ENCODE measurements around the gene KCNAB1.
"Not testable (repeated sequence)": the region's sequence is repeated elsewhere in the genome, so short reads cannot be mapped to it uniquely, and the experiment has no call there.

KCNAB1 gene

DNA sequence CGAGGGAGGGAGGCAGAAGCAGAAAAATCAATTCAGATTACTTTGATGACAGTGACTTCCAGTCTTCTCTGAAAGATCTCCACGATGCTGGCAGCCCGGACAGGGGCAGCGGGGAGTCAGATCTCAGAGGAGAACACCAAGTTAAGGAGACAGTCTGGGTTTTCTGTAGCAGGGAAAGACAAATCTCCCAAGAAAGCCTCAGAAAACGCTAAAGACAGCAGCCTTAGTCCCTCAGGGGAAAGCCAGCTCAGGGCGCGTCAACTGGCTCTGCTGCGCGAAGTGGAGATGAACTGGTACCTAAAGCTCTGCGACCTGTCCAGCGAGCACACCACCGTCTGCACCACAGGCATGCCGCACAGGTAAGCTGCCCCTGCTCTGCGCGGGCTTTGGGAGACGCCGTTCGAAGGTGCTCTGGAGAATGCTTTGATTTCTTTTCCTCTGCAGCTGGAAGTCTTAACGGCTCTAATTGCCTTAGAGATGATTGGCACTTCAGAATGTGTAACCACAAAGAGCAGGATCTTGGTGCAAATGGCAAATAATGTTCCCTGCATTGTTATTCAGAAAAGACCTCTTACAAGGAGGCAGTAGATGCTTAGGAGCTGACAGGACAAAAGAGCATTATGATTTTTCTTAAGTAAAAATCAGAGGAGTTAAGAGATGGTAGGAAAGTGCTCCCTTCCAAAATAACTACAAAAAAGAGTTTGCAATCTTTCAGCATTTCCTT lies at the start of gene KCNAB1:
TSS of gene KCNAB1 (plus strand) at position 51 of the 724 bp plus-strand sequence.
- no peak within 1 kb of the TSS for H3K4me3 ChIP-seq (ENCODE audit: low read length, poor library complexity, severe bottlenecking)
- no peaks in the 10 kb centered on the region for H3K27me3 ChIP-seq (ENCODE audit: insufficient read depth, low read length, poor library complexity, severe bottlenecking)
- no peaks in the 10 kb centered on the region for H3K9me3 ChIP-seq (ENCODE audit: insufficient read depth, low read depth, low read length)
- no peak within 1 kb of the TSS for H3K4me2 ChIP-seq (ENCODE audit: low read depth, low read length, poor library complexity, severe bottlenecking)
- H2AFZ ChIP-seq (ENCODE audit: low read length) = no peak within 1 kb of the TSS
- H3K9me2 ChIP-seq (replicated peaks; ENCODE audit: low read depth, low read length) = no peaks in the 10 kb centered on the region
- no peak within 1 kb of the TSS for H3K9ac ChIP-seq (ENCODE audit: low read depth, low read length, poor library complexity, severe bottlenecking)
- TF ChIP-seq, protein P1, sequence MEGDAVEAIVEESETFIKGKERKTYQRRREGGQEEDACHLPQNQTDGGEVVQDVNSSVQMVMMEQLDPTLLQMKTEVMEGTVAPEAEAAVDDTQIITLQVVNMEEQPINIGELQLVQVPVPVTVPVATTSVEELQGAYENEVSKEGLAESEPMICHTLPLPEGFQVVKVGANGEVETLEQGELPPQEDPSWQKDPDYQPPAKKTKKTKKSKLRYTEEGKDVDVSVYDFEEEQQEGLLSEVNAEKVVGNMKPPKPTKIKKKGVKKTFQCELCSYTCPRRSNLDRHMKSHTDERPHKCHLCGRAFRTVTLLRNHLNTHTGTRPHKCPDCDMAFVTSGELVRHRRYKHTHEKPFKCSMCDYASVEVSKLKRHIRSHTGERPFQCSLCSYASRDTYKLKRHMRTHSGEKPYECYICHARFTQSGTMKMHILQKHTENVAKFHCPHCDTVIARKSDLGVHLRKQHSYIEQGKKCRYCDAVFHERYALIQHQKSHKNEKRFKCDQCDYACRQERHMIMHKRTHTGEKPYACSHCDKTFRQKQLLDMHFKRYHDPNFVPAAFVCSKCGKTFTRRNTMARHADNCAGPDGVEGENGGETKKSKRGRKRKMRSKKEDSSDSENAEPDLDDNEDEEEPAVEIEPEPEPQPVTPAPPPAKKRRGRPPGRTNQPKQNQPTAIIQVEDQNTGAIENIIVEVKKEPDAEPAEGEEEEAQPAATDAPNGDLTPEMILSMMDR (conservative IDR thresholded peaks at IDR 0.05; ENCODE audit: low read length) = no peak
- no peak for TF ChIP-seq EZH2phosphoT487 (IDR thresholded peaks at IDR 0.05; ENCODE audit: borderline replicate concordance)
- H3K79me2 ChIP-seq (ENCODE audit: insufficient read depth, low read length) = no peaks in the 10 kb centered on the region
- H3K4me1 ChIP-seq (ENCODE audit: insufficient read depth, low read length, poor library complexity, severe bottlenecking) = no peaks in the 10 kb centered on the region
- H4K20me1 ChIP-seq (ENCODE audit: insufficient read depth, low read length, poor library complexity, severe bottlenecking) = no peaks in the 10 kb centered on the region
- H3K36me3 ChIP-seq (ENCODE audit: insufficient read depth, low read length) = no peaks in the 10 kb centered on the region
- no peaks in the 10 kb centered on the region for H3F3A ChIP-seq (ENCODE audit: low read depth)

DNA sequence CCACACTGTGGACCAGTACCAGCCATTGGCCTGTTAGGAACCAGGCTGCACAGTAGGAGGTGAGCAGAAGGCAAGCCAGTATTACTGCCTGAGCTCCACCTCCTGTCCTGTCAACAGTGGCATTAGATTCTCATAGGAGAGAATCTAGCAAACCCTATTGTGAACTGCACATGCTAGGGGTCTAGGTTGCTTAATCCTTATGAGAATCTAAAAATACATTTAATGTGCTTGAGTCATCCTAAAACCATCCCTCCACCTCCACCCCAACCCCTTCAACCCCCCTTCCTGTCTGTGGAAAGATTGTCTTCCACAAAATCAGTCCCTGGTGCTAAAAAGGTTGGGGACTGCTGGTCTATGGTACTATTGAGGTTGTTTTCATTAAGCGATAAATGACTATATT lies 49.3 kb upstream of the KCNAB1 start:
- Histone ChIP-seq H3K79me2 (ENCODE audit: insufficient read depth, low read length) (no peaks in the 10 kb centered on the region), H3K4me2 (ENCODE audit: low read depth, low read length, poor library complexity, severe bottlenecking) (no peak overlapping the region)
- TF ChIP-seq, protein P1 (conservative IDR thresholded peaks at IDR 0.05; ENCODE audit: low read length) = no peak
- TF ChIP-seq EZH2phosphoT487 (IDR thresholded peaks at IDR 0.05; ENCODE audit: borderline replicate concordance) = no peak

DNA sequence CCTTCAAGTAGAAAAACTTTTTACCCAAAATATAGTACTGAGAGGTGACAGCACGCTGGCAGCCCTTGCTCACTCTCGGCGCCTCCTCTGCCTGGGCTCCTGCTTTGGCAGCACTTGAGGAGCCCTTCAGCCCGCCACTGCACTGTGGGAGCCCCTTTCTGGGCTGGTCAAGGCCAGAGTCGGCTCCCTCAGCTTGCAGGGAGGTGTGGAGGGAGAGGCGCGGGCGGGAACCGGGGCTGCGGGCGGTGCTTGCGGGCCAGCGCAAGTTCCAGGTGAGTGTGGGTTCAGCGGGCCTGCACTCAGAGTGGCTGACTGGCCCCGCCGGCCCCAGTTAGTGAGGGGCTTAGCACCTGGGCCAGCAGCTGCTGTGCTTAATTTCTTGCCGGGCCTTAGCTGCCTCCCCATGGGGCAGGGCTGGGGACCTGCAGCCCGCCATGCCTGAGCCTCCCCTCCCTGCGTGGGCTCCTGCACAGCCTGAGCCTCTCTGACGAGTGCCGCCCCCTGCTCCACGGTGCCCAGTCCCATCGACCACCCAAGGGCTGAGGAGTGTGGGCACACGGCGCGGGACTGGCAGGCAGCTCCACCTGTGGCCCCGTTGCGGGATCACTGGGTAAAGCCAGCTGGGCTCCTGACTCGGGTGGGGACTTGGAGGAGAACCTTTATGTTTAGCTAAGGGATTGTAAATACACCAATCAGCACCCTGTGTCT lies 47.3 kb upstream of the KCNAB1 start:
- H3K36me3 ChIP-seq (ENCODE audit: insufficient read depth, low read length); H3K4me1 ChIP-seq (ENCODE audit: insufficient read depth, low read length, poor library complexity, severe bottlenecking); H3K4me3 ChIP-seq (ENCODE audit: low read length, poor library complexity, severe bottlenecking); H3K9me2 ChIP-seq (replicated peaks; ENCODE audit: low read depth, low read length); H4K20me1 ChIP-seq (ENCODE audit: insufficient read depth, low read length, poor library complexity, severe bottlenecking); H3K4me2 ChIP-seq (ENCODE audit: low read depth, low read length, poor library complexity, severe bottlenecking); H3K79me2 ChIP-seq (ENCODE audit: insufficient read depth, low read length); H2AFZ ChIP-seq (ENCODE audit: low read length); H3K9ac ChIP-seq (ENCODE audit: low read depth, low read length, poor library complexity, severe bottlenecking); H3F3A ChIP-seq (ENCODE audit: low read depth); H3K9me3 ChIP-seq (ENCODE audit: insufficient read depth, low read depth, low read length); H3K27me3 ChIP-seq (ENCODE audit: insufficient read depth, low read length, poor library complexity, severe bottlenecking): not testable (repeated sequence)

More for the DNA sequence above, 49.3 kb upstream of the KCNAB1 start:
- Histone ChIP-seq H3K9ac (ENCODE audit: low read depth, low read length, poor library complexity, severe bottlenecking) (no peak overlapping the region), H3K9me2 (replicated peaks; ENCODE audit: low read depth, low read length) (no peaks in the 10 kb centered on the region), H3K27me3 (ENCODE audit: insufficient read depth, low read length, poor library complexity, severe bottlenecking) (no peaks in the 10 kb centered on the region), H3K4me3 (ENCODE audit: low read length, poor library complexity, severe bottlenecking) (no peak overlapping the region), H3K9me3 (ENCODE audit: insufficient read depth, low read depth, low read length) (no peaks in the 10 kb centered on the region), H3F3A (ENCODE audit: low read depth) (no peaks in the 10 kb centered on the region), H3K36me3 (ENCODE audit: insufficient read depth, low read length) (no peaks in the 10 kb centered on the region), H2AFZ (ENCODE audit: low read length) (no peak overlapping the region), H4K20me1 (ENCODE audit: insufficient read depth, low read length, poor library complexity, severe bottlenecking) (no peaks in the 10 kb centered on the region), H3K4me1 (ENCODE audit: insufficient read depth, low read length, poor library complexity, severe bottlenecking) (peaks cover 7% of the 10 kb centered on the region)

All from Loucy (cell line).